Activated CD4-positive, alpha-beta T cell treated with anti-CD3 and anti-CD28 coated beads, Interleukin-2, amount 10 ng/mL, durations not matched to agents 7 days and 5 days (primary cell): Measurements from ENCODE around the gene EFCAB11. TPM values are rescaled to one million over a fixed set of nuclear protein-coding genes. Genes with fewer than 3 reads are reported as not detected.

Source experiments
- CTCF ChIA-PET: fragments of 350-600 bp; sonication (Branson Sonifier 250); formaldehyde crosslinking; loops from one replicate; lab custom pipeline; 2021; ENCODE audit warnings: antibody characterized with exemption; lab: Charles Lee
- POLR2A ChIA-PET: fragments of 350-600 bp; sonication (Branson Sonifier 250); formaldehyde crosslinking; loops from one replicate; lab custom pipeline; 2021; ENCODE audit warnings: antibody characterized with exemption; lab: Charles Lee
- DNase-seq: peaks from one replicate; pipeline ENCODE4 v3.0.0-alpha.2; 2020
- H3K27ac Mint-ChIP-seq: one replicate; pipeline ENCODE4 v1.8.0; 2021; ENCODE audit warnings: mild to moderate bottlenecking, moderate library complexity, mixed read lengths
- H3K27me3 Mint-ChIP-seq: one replicate; pipeline ENCODE4 v1.8.0; 2021; ENCODE audit warnings: mixed read lengths
- H3K36me3 Mint-ChIP-seq: one replicate; pipeline ENCODE4 v1.8.0; 2021; ENCODE audit warnings: low read depth, mixed read lengths
- H3K4me1 Mint-ChIP-seq: one replicate; pipeline ENCODE4 v1.8.0; 2021; ENCODE audit warnings: mixed read lengths
- H3K4me3 Mint-ChIP-seq: one replicate; pipeline ENCODE4 v1.8.0; 2021; ENCODE audit warnings: mild to moderate bottlenecking, moderate library complexity, mixed read lengths
- H3K9me3 Mint-ChIP-seq: one replicate; pipeline ENCODE4 v1.8.0; 2021; ENCODE audit warnings: mixed read lengths
- total RNA-seq, 2 experiments: library from RNA; stranded (reverse); gene quantifications; one replicate each; pipeline ENCODE4 v1.2.3, GENCODE V29; 2021

Gene EFCAB11
- total RNA-seq, 2 experiments from 2014 or later, result 7.7 to 8.6 TPM

DNA sequence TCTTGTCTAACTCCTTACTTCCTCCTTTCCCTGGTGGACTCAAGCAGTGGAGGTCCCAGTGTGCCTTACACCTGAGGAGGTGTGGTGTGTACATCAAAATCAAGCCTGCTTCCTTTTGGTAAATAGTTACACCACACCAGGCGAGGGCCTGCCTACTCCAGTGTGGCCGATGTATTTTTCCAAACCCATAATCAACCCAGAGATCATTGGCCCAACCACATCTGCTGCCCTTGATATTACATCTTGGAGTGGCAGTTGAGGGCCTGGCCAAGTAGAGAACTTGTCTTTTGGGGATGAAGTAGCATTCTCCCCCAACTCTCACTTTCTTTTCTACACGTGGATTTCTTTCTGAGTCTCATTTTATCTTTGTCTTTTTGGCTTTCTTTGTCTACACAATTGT is 187.4 kb downstream of the EFCAB11 start:
- Mint-ChIP-seq H3K27ac (peak overlapping the region; percentile 83), H3K27me3 (peaks cover 7% of the 10 kb centered on the region), H3K36me3 (peaks cover 2% of the 10 kb centered on the region), H3K4me3 (no peak overlapping the region), H3K9me3 (peaks cover 2% of the 10 kb centered on the region), H3K4me1 (peaks cover 29% of the 10 kb centered on the region)
- CTCF ChIA-PET, result interaction anchor here (0.8 to 1.6 kb wide), 4 partner anchors 216 to 738 kb away, joined by 3 read pairs; no protein-coding TSS in a partner anchor
- DNase-seq, result no peak
- POLR2A ChIA-PET, result interaction anchor here (0.6 kb wide), 1 partner anchor 613 kb away, joined by 6 read pairs; no protein-coding TSS in a partner anchor

- no peak for DNase-seq
- H3K36me3 Mint-ChIP-seq, result peaks cover 2% of the 10 kb centered on the region
- peaks cover 18% of the 10 kb centered on the region for H3K4me1 Mint-ChIP-seq
- peaks cover 2% of the 10 kb centered on the region for H3K9me3 Mint-ChIP-seq
- H3K4me3 Mint-ChIP-seq, result no peak overlapping the region
- POLR2A ChIA-PET, result interaction anchor here (0.6 kb wide), 1 partner anchor 177 kb away, joined by 3 read pairs; no protein-coding TSS in a partner anchor
- H3K27me3 Mint-ChIP-seq, result no peaks in the 10 kb centered on the region
- CTCF ChIA-PET, result no interaction called here
- no peak overlapping the region for H3K27ac Mint-ChIP-seq
Measured at GRCh38 chr14:89765346-89765745, 189.2 kb downstream of the EFCAB11 start.

DNA sequence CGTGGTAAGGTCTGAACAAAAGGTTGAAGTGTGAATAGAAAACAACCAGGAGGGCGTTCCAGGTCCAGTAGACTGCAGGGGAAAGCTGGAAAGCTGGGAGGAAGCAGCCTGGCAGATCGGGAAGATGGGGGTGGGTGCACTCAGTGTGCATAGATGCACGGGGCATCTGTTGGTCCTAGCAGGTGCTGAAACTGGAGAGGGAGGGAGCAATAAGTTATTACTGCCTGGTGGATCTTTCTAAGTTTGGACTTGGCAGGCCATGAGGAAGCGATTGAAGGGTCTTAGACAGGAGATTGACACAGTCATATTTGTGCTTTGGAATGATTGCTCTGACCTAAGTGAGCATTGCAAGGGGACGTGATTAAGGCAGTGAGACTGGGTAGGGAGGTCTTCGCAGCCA is 194.4 kb downstream of the EFCAB11 start:
- no peak overlapping the region for H3K4me3 Mint-ChIP-seq
- ChIA-PET POLR2A (interaction anchor here (0.7 kb wide), 1 partner anchor 217 kb away, joined by 6 read pairs; no protein-coding TSS in a partner anchor), CTCF (no interaction called here)
- no peak for DNase-seq
- no peak overlapping the region for H3K27ac Mint-ChIP-seq
- H3K36me3 Mint-ChIP-seq, result peaks cover 6% of the 10 kb centered on the region
- H3K4me1 Mint-ChIP-seq, result peaks cover 4% of the 10 kb centered on the region
- H3K9me3 Mint-ChIP-seq, result peaks cover 8% of the 10 kb centered on the region
- H3K27me3 Mint-ChIP-seq, result no peaks in the 10 kb centered on the region

GRCh38 chr14:89757313-89757939 is 197.1 kb downstream of the EFCAB11 start:
- ChIA-PET CTCF (no interaction called here), POLR2A (no interaction called here)
- Mint-ChIP-seq H3K9me3 (peaks cover 13% of the 10 kb centered on the region), H3K27ac (no peak overlapping the region), H3K4me3 (no peak overlapping the region), H3K36me3 (peaks cover 10% of the 10 kb centered on the region), H3K4me1 (peaks cover 4% of the 10 kb centered on the region), H3K27me3 (no peaks in the 10 kb centered on the region)
- no peak for DNase-seq

DNA sequence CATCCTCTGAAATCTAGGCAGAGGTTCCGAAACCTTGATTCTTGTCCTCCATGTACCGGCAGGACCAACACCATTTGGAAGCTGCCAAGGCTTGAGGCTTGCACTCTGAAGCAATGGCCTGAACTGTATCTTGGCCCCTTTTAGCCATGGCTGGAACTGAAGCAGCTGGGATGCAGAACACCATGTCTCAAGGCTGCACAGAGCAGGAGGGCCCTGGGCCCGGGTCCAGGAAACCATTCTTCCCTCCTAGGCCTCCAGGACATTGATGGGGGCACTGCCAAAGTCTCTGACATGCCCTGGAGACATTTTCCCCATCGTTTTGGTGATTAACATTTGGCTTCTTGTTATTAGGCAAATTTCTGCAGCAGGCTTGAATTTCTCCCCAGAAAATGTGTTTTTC is 198.7 kb downstream of the EFCAB11 start:
- H3K9me3 Mint-ChIP-seq, result peaks cover 13% of the 10 kb centered on the region
- DNase-seq, result no peak
- no peak overlapping the region for H3K4me3 Mint-ChIP-seq
- no peak overlapping the region for H3K27ac Mint-ChIP-seq
- H3K36me3 Mint-ChIP-seq, result peaks cover 10% of the 10 kb centered on the region
- ChIA-PET POLR2A (no interaction called here), CTCF (no interaction called here)
- H3K27me3 Mint-ChIP-seq, result no peaks in the 10 kb centered on the region
- H3K4me1 Mint-ChIP-seq, result peaks cover 14% of the 10 kb centered on the region

GRCh38 chr14:89753828-89754412 is 200.6 kb downstream of the EFCAB11 start:
- Mint-ChIP-seq H3K27ac (no peak overlapping the region), H3K4me3 (no peak overlapping the region), H3K9me3 (peaks cover 12% of the 10 kb centered on the region), H3K36me3 (peaks cover 10% of the 10 kb centered on the region), H3K4me1 (peaks cover 24% of the 10 kb centered on the region), H3K27me3 (no peaks in the 10 kb centered on the region)
- no peak for DNase-seq
- CTCF ChIA-PET, result no interaction called here
- POLR2A ChIA-PET, result no interaction called here

DNA sequence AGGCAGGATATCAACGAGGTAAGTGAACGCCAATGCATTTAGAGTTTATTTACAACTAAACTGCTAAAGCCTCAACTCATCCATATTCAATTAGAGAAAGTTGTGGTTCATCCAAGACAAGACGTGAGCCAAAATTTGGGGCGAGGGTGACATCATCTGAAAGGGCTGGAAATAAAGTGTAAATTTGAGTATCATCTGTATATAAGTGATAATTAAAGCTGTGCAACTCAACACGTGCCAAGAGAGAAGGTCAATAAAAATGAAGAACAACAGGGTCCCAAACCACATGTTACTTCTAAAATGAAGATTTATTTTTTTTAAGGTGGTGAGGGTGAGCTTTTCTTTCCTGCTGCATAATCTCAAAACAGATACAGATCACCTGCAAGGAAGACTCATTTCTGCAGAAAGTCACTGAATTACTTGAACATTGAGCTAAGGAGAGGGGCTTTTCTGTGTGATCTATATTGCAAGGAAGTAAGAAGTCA is 203.6 kb downstream of the EFCAB11 start:
- peaks cover 5% of the 10 kb centered on the region for H3K36me3 Mint-ChIP-seq
- peaks cover 21% of the 10 kb centered on the region for H3K4me1 Mint-ChIP-seq
- DNase-seq, result no peak
- ChIA-PET POLR2A (no interaction called here), CTCF (interaction anchor here (1.0 to 1.4 kb wide), 4 partner anchors 8 to 76 kb away, joined by 3 read pairs; no protein-coding TSS in a partner anchor)
- H3K27ac Mint-ChIP-seq, result no peak overlapping the region
- no peak overlapping the region for H3K4me3 Mint-ChIP-seq
- peaks cover 18% of the 10 kb centered on the region for H3K9me3 Mint-ChIP-seq
- no peaks in the 10 kb centered on the region for H3K27me3 Mint-ChIP-seq

DNA sequence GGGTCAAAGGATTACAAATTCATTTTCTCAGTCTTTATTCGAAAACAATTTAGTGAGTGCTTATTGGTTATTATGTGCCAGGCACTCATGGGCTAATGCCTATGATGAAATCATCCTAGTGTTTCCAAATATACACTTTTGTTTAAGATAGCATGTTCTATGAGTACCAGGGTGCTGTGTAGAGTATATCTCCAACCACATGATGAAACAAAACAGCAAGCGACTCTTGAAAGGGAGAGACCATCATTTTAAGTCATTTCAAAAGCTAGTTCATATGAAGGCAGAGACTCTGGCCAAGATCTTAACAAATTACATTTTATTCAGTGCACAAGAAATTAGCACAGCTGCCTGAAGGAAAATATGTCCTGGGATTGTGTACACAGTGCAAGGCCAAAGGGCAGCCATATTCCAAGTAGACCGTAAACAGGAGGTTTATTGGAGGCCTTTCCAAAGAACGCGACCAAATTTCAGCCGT is 204.2 kb downstream of the EFCAB11 start:
- Mint-ChIP-seq H3K4me3 (no peak overlapping the region), H3K36me3 (peaks cover 5% of the 10 kb centered on the region), H3K27me3 (no peaks in the 10 kb centered on the region), H3K27ac (no peak overlapping the region), H3K9me3 (peaks cover 23% of the 10 kb centered on the region), H3K4me1 (peaks cover 21% of the 10 kb centered on the region)
- DNase-seq, result no peak
- CTCF ChIA-PET, result interaction anchor here (1.0 kb wide), 1 partner anchor 35 kb away, joined by 3 read pairs; no protein-coding TSS in a partner anchor
- POLR2A ChIA-PET, result no interaction called here

DNA sequence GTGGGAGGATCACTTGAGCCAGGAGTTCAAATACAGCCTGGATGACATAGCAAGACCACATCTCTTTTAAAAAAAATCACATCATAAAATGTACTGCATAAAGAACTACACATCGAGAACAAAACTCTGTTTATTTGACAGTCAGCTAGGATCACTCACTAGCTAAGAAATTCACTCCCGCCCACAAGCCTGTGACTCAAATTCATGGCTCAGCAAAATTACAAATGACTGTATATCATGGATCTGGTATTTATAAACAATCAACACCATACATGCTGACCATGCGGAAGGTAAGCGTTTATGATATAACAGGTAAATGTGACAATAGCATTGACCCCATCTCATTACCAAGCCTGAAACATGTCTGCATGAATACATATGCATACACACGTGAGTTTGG is 206.5 kb downstream of the EFCAB11 start:
- no peaks in the 10 kb centered on the region for H3K27me3 Mint-ChIP-seq
- CTCF ChIA-PET, result interaction anchor here (0.6 kb wide), 1 partner anchor 698 kb away, joined by 3 read pairs; no protein-coding TSS in a partner anchor

GRCh38 chr14:89747126-89747525 is 207.4 kb downstream of the EFCAB11 start:
- ChIA-PET CTCF (interaction anchor here (0.6 kb wide), 1 partner anchor 66 kb away, joined by 3 read pairs; no protein-coding TSS in a partner anchor), POLR2A (interaction anchor here (0.6 kb wide), 1 partner anchor 26 kb away, joined by 4 read pairs; no protein-coding TSS in a partner anchor)
- Mint-ChIP-seq H3K27ac (no peak overlapping the region), H3K4me1 (peaks cover 24% of the 10 kb centered on the region), H3K27me3 (no peaks in the 10 kb centered on the region), H3K9me3 (peaks cover 22% of the 10 kb centered on the region), H3K36me3 (peaks cover 7% of the 10 kb centered on the region), H3K4me3 (no peak overlapping the region)
- DNase-seq, result no peak

More for the DNA sequence above, 206.5 kb downstream of the EFCAB11 start:
- Mint-ChIP-seq H3K9me3 (peaks cover 21% of the 10 kb centered on the region), H3K36me3 (peaks cover 6% of the 10 kb centered on the region), H3K27ac (no peak overlapping the region), H3K4me3 (no peak overlapping the region), H3K4me1 (peaks cover 24% of the 10 kb centered on the region)
- DNase-seq, result no peak
- POLR2A ChIA-PET, result interaction anchor here (0.6 kb wide), 1 partner anchor 27 kb away, joined by 4 read pairs; no protein-coding TSS in a partner anchor

DNA sequence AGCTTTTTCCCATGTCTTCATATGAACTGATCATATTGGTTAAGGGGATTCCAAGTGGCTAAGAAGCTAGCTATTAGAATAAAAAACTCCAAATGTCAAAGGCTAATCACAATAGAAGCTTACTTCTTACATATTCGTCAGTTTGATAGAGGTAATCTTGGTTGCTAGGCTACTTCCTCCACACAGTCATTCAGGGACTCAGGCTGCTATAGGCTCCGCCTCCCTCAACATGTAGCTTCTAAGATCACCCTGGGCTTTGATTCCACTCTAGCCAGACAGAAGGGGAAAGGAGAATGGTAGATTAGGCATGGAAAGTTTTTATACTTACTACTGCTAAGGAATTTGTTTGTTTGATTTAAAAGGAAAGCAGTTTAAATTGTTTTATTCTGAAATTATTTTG is 207.9 kb downstream of the EFCAB11 start:
- no peak for DNase-seq
- no peak overlapping the region for H3K27ac Mint-ChIP-seq
- CTCF ChIA-PET, result interaction anchor here (0.6 kb wide), 1 partner anchor 66 kb away, joined by 3 read pairs; no protein-coding TSS in a partner anchor

DNA sequence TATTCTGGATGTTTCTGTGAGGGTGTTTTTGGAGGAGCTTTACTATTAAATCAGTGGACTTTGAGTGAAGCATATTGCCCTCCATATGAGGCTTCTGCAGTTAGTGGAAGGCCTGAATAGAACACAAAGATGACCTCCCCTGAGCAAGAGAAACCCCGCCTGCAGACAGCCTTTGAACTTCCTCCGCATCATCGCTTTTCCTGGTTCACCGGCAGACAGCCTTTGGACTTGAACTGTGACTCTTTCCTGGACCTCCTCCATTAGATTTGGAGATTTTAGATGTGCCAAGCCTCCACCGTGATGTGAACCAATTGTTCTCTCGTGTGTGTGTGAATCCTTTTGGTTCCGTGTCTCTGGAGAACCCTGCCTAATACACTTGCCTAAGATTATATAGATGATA is 208.4 kb downstream of the EFCAB11 start:
- DNase-seq, result no peak
- ChIA-PET POLR2A (no interaction called here), CTCF (interaction anchor here (0.9 to 1.1 kb wide), 2 partner anchors 17 to 389 kb away, joined by 3 read pairs; no protein-coding TSS in a partner anchor)
- Mint-ChIP-seq H3K36me3 (peaks cover 9% of the 10 kb centered on the region), H3K27ac (no peak overlapping the region), H3K27me3 (no peaks in the 10 kb centered on the region), H3K4me1 (peaks cover 17% of the 10 kb centered on the region), H3K9me3 (peaks cover 28% of the 10 kb centered on the region), H3K4me3 (no peak overlapping the region)

More for the DNA sequence above, 207.9 kb downstream of the EFCAB11 start:
- Mint-ChIP-seq H3K9me3 (peaks cover 26% of the 10 kb centered on the region), H3K4me1 (peaks cover 22% of the 10 kb centered on the region), H3K36me3 (peaks cover 7% of the 10 kb centered on the region), H3K27me3 (no peaks in the 10 kb centered on the region), H3K4me3 (no peak overlapping the region)
- POLR2A ChIA-PET, result no interaction called here
